GM21576 (cell line): ENCODE measurements around the gene SEMA4A.
"Not testable (repeated sequence)": the region's sequence is repeated elsewhere in the genome, so short reads cannot be mapped to it uniquely, and the experiment has no call there.

Experiments used
- ATAC-seq: cut with Tn5 transposase; IDR thresholded peaks from one replicate; pipeline ENCODE4 v1.9.1; 2021; ENCODE audit warnings: mild to moderate bottlenecking, moderate library complexity; ENCODE audit not compliant: unreplicated experiment

SEMA4A gene

GRCh38 chr1:156155756-156156510 is 2.5 kb downstream of the SEMA4A start:
- no peak for ATAC-seq

GRCh38 chr1:156157506-156157905 is 4.1 kb downstream of the SEMA4A start:
- ATAC-seq: no peak

GRCh38 chr1:156157966-156158365 is 4.6 kb downstream of the SEMA4A start:
- ATAC-seq: no peak

GRCh38 chr1:156160000-156160742 is 6.8 kb downstream of the SEMA4A start:
- ATAC-seq: no peak

GRCh38 chr1:156160743-156161171 is 7.4 kb downstream of the SEMA4A start:
- no peak for ATAC-seq

- no peak for ATAC-seq
These were observed 9.1 kb downstream of the SEMA4A start for GRCh38 chr1:156162430-156163037.

GRCh38 chr1:156163712-156164111 is 10.3 kb downstream of the SEMA4A start:
- ATAC-seq: no peak

GRCh38 chr1:156164125-156164831 is 10.9 kb downstream of the SEMA4A start:
- no peak for ATAC-seq

- no peak for ATAC-seq
These were observed 11.7 kb downstream of the SEMA4A start for GRCh38 chr1:156165083-156165482.

GRCh38 chr1:156167536-156167935 is 14.2 kb downstream of the SEMA4A start:
- ATAC-seq: no peak

- no peak for ATAC-seq
These were observed 19.5 kb downstream of the SEMA4A start for GRCh38 chr1:156172696-156173470.

- no peak for ATAC-seq
These were observed 23.3 kb downstream of the SEMA4A start for GRCh38 chr1:156176610-156177210.

GRCh38 chr1:156177919-156178654 is 24.7 kb downstream of the SEMA4A start:
- no peak for ATAC-seq

- no peak for ATAC-seq
These were observed 27.1 kb downstream of the SEMA4A start for GRCh38 chr1:156180471-156180870.

- ATAC-seq: not testable (repeated sequence)
These were observed 28.1 kb downstream of the SEMA4A start for GRCh38 chr1:156181391-156181924.

- not testable (repeated sequence) for ATAC-seq
These were observed 28.8 kb downstream of the SEMA4A start for GRCh38 chr1:156182010-156182779.

- ATAC-seq: not testable (repeated sequence)
These were observed 33.2 kb downstream of the SEMA4A start for GRCh38 chr1:156186347-156187177.
